ENCODE data around the gene PIBF1. TPM values are rescaled to one million over a fixed set of nuclear protein-coding genes. Genes with fewer than 3 reads are reported as not detected.

Gene PIBF1
- total RNA-seq, 1 donor from 2014 or later, result 20.3 TPM

DNA sequence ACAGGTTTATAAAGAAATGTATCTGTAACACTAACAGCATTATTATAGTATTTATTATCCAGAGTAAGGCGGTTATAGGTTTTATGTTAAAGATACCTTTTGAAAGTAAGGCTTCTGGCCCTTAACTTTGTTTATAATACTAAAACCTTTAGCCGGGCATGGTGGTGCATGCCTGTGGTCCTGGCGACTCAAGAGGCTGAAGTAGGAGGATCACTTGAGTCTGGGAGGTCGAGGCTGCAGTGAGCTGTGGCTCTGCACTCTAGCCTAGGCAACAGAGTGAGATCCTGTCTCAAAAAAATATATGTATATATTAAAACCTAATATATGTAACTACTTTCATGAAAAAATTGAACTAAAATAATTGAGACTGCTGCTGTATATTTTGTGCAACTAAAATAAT is 178.2 kb downstream of the PIBF1 start:
- no peak for DNase-seq
- TF ChIP-seq, protein P1, sequence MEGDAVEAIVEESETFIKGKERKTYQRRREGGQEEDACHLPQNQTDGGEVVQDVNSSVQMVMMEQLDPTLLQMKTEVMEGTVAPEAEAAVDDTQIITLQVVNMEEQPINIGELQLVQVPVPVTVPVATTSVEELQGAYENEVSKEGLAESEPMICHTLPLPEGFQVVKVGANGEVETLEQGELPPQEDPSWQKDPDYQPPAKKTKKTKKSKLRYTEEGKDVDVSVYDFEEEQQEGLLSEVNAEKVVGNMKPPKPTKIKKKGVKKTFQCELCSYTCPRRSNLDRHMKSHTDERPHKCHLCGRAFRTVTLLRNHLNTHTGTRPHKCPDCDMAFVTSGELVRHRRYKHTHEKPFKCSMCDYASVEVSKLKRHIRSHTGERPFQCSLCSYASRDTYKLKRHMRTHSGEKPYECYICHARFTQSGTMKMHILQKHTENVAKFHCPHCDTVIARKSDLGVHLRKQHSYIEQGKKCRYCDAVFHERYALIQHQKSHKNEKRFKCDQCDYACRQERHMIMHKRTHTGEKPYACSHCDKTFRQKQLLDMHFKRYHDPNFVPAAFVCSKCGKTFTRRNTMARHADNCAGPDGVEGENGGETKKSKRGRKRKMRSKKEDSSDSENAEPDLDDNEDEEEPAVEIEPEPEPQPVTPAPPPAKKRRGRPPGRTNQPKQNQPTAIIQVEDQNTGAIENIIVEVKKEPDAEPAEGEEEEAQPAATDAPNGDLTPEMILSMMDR (IDR thresholded peaks at IDR 0.05; ENCODE audit: partially characterized antibody, unreplicated experiment), result no peak
- no peaks in the 10 kb centered on the region for H3K4me1 Mint-ChIP-seq (ENCODE audit: low read depth, unreplicated experiment)
- no peak overlapping the region for H3K27ac Mint-ChIP-seq (ENCODE audit: unreplicated experiment)
- no peaks in the 10 kb centered on the region for H3K36me3 Mint-ChIP-seq (ENCODE audit: unreplicated experiment)
- H3K27me3 Mint-ChIP-seq (ENCODE audit: unreplicated experiment), result peaks cover 2% of the 10 kb centered on the region
- no peaks in the 10 kb centered on the region for H3K9me3 Mint-ChIP-seq (ENCODE audit: unreplicated experiment)
- no peak overlapping the region for H3K4me3 Mint-ChIP-seq (ENCODE audit: unreplicated experiment)

DNA sequence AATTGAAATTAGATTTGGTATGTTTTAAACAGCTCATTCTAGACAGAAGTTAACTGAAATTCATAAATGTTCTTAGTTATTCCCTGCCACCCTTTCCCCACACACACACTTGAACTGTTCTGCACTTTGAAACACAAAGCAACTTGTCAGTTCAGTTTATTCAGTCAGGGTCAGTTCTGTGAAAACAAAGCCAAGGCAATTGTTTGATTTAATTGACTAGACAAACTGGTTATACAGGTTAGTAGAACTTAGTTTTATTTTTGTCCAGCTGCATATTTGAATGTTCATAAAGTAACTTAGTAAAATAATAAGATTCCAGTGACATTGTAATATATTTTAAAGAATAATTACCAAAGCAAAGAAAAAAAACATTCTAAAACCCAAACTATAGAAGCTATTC is 178.6 kb downstream of the PIBF1 start:
- no peaks in the 10 kb centered on the region for H3K36me3 Mint-ChIP-seq (ENCODE audit: unreplicated experiment)
- DNase-seq, result no peak
- TF ChIP-seq, protein P1 (IDR thresholded peaks at IDR 0.05; ENCODE audit: partially characterized antibody, unreplicated experiment), result no peak
- H3K4me1 Mint-ChIP-seq (ENCODE audit: low read depth, unreplicated experiment), result no peaks in the 10 kb centered on the region
- H3K4me3 Mint-ChIP-seq (ENCODE audit: unreplicated experiment), result no peak overlapping the region
- peaks cover 2% of the 10 kb centered on the region for H3K27me3 Mint-ChIP-seq (ENCODE audit: unreplicated experiment)
- H3K27ac Mint-ChIP-seq (ENCODE audit: unreplicated experiment), result no peak overlapping the region
- H3K9me3 Mint-ChIP-seq (ENCODE audit: unreplicated experiment), result no peaks in the 10 kb centered on the region

DNA sequence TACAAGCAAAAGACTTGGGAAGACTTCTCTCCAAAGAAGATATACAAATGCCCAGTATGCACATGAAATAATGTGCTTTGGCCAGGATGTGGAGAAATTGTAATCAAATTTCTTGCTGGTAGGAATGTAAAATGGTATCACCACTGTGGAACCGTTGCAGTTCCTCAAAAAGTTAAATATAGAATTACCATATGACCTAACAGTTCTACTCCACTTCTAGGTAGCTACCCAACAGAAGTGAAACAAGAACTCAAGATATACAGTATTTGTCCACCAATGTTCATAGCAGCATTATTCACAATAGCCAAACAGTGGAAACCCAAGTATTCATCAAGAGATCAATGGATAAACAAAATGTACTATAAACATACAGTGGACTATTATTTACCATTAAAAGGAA is 181.8 kb downstream of the PIBF1 start:
- Mint-ChIP-seq H3K27me3 (ENCODE audit: unreplicated experiment) (peaks cover 2% of the 10 kb centered on the region), H3K4me1 (ENCODE audit: low read depth, unreplicated experiment) (no peaks in the 10 kb centered on the region), H3K27ac (ENCODE audit: unreplicated experiment) (no peak overlapping the region), H3K36me3 (ENCODE audit: unreplicated experiment) (no peaks in the 10 kb centered on the region), H3K9me3 (ENCODE audit: unreplicated experiment) (no peaks in the 10 kb centered on the region), H3K4me3 (ENCODE audit: unreplicated experiment) (no peak overlapping the region)
- no peak for DNase-seq
- TF ChIP-seq, protein P1 (IDR thresholded peaks at IDR 0.05; ENCODE audit: partially characterized antibody, unreplicated experiment), result no peak

DNA sequence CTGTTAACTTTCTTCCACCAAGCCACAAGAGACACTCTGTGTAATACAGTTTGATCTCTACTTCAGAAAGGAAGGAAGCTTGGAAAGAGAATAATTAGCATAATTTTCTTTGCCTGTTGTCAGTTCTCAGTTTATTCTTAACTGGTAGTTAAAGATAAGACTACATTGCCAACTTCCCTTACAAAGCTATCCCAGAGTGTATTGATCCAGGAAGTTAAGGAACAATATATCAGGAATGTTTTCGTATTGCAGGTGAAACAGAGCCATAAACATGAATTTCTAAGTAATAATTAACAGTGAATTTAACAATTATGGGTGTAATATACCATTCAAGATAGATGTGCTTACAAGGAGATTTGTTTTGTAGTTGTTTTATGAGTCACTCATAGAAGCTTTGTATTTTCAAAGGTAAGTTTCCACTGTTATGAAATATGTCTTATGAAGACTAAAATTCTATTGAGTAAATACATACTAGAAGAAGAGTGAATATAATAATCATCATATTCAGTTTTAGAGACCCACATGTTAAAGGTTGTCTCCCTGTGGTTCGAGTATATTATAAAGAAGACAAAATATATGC is 188.5 kb downstream of the PIBF1 start:
- H3K36me3 Mint-ChIP-seq (ENCODE audit: unreplicated experiment), result no peaks in the 10 kb centered on the region
- H3K27ac Mint-ChIP-seq (ENCODE audit: unreplicated experiment), result no peak overlapping the region
- no peaks in the 10 kb centered on the region for H3K9me3 Mint-ChIP-seq (ENCODE audit: unreplicated experiment)
- H3K4me3 Mint-ChIP-seq (ENCODE audit: unreplicated experiment), result no peak overlapping the region
- TF ChIP-seq, protein P1 (IDR thresholded peaks at IDR 0.05; ENCODE audit: partially characterized antibody, unreplicated experiment), result no peak
- H3K27me3 Mint-ChIP-seq (ENCODE audit: unreplicated experiment), result no peaks in the 10 kb centered on the region
- no peak for DNase-seq
- H3K4me1 Mint-ChIP-seq (ENCODE audit: low read depth, unreplicated experiment), result no peaks in the 10 kb centered on the region

DNA sequence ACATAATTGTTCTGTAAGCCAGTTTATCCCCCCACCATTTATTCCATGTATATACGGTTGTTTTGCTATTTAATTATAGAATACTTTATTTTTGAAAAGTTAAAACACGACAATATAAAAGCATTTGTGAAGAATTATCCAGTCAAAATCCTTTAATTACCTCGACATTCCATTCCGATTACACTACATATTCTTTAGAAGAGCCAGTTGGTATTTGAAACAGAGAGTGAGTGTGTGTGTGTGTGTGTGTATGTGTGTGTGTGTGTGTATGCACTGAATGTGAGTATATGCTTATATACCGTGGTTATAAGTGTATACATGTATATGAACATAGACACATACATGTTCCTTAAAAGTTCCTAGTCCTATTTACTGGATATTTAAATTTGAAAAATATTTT is 189.0 kb downstream of the PIBF1 start:
- H3K27ac Mint-ChIP-seq (ENCODE audit: unreplicated experiment), result no peak overlapping the region

More for the DNA sequence above, 189.0 kb downstream of the PIBF1 start:
- no peak for DNase-seq
- Mint-ChIP-seq H3K4me3 (ENCODE audit: unreplicated experiment) (no peak overlapping the region), H3K27me3 (ENCODE audit: unreplicated experiment) (no peaks in the 10 kb centered on the region), H3K4me1 (ENCODE audit: low read depth, unreplicated experiment) (no peaks in the 10 kb centered on the region), H3K36me3 (ENCODE audit: unreplicated experiment) (no peaks in the 10 kb centered on the region), H3K9me3 (ENCODE audit: unreplicated experiment) (no peaks in the 10 kb centered on the region)
- TF ChIP-seq, protein P1 (IDR thresholded peaks at IDR 0.05; ENCODE audit: partially characterized antibody, unreplicated experiment), result no peak

Measured in glutamatergic neuron (in vitro differentiated cells).